NCI-H345 treated with DMSO at 0.1 percent for 48 hours (cell line): ENCODE measurements around the gene KRTAP4-4.

Experiments
- DNase-seq: peaks from one replicate; lab custom pipeline; 2025; ENCODE audit not compliant: unreplicated experiment; lab: John Stamatoyannopoulos, UW

KRTAP4-4 gene

DNA sequence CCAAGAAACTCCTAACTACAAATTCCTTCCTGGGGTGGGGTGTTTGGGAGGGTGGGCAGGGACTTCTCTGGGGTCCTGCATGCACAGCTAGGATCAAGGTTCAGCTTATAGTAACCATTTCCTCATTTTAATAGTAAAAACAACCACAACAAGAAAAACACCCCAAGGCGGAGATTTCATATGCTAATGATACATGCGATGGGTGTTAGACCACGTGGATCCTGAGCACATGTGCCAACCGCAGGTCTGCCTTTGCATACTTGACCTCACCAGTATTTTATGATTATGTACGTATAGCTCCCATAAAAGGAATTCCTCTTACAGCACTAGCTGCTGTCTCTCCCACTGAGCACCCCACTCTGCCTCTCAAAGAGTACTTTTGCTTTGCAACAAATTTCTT, 44.3 kb downstream of the KRTAP4-4 start:
- no peak for DNase-seq

DNA sequence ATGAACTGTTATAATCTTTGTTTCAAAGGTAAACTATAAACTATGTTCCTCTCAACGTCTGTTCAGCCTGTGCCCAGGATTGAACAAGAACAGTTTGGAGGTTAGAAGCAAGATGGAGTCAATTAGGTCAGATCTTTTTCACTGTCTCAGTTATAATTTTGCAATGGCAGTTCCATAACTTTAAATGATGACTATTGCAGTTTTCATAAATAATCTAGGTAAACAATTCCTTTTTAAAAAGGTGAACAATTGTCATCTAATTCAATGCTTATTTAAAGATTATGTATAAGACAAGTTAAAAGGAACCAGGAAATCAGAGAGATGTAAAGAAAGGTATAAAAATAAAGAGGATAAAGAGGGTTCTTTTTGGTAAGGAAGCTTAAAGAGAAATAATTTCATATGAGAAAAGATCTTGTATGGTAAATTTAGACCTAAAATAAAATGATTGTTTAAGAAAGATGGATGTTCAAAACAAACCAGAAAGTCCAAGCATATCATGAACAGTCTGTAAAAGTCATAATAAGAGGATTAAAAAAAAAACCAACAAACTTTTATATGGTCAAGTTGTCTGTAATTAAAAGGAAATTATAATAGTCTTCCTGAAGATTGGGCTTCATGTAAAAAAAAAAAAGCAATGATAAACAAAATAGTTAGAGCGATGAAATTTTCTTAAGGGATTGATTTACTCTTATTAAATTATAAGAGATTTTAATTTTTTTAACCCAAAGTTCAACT, 49.2 kb downstream of the KRTAP4-4 start:
- DNase-seq: no peak
